ENCODE measurements around the gene SOS1. TPM values are rescaled to one million over a fixed set of nuclear protein-coding genes. Genes with fewer than 3 reads are reported as not detected.

SOS1 gene
- 12.4 and 14.6 TPM in 2 replicates for total RNA-seq

GRCh38 chr2:39120771-39121522 lies at the start of gene SOS1:
Gene SOS1, minus strand, starts transcription at chr2:39121051. Its CDS starts 629 bp downstream, at chr2:39120422.

Other genes starting within 250 kb of the SOS1 start
- 11.8 and 14.9 TPM in 2 replicates for gene DHX57, start 245.1 kb downstream of the SOS1 start, total RNA-seq
- gene MORN2, start 245.1 kb downstream of the SOS1 start, total RNA-seq, result 11.8 and 17.9 TPM in 2 replicates
- gene ARHGEF33, start 231.2 kb downstream of the SOS1 start, total RNA-seq, result 0.14 and 0.33 TPM in 2 replicates
- gene CDKL4, start 122.9 kb upstream of the SOS1 start, total RNA-seq, result 0.28 TPM in 1 of 2 replicates, not detected in the other

All from airway epithelial cell (primary cell).